SK-N-SH (cell line): Measurements from ENCODE around the gene CLEC16A. TPM values are rescaled to one million over a fixed set of nuclear protein-coding genes. Genes with fewer than 3 reads are reported as not detected.

Experiments used
- CTCF ChIA-PET: fragments of 300-600, 350-600 bp; formaldehyde crosslinking; extraction: SDS; loops from one replicate; lab custom pipeline; 2021; lab: Yijun Ruan, JAX
- POLR2A ChIA-PET: fragments of 350-600 bp; sonication (Branson Sonifier 250); formaldehyde crosslinking; extraction: SDS; loops from one replicate; lab custom pipeline; 2020; ENCODE audit warnings: antibody characterized with exemption, inconsistent platforms; lab: Yijun Ruan, JAX
- DNase-seq: peaks from one replicate; pipeline ENCODE4 v3.0.0; 2012
- H2AFZ ChIP-seq: fragments of 200-600 bp; sonication (generic); 2 replicates; pipeline ENCODE4 v1.8.1; 2016; ENCODE audit warnings: antibody characterized with exemption, mild to moderate bottlenecking, low read depth
- H3F3A ChIP-seq: fragments of 200-600 bp; sonication (generic); replicated peaks from 2 replicates; pipeline ENCODE3; 2016; ENCODE audit warnings: antibody characterized with exemption, mild to moderate bottlenecking; ENCODE audit not compliant: insufficient read depth
- H3K27ac ChIP-seq, 2 experiments: fragments of 200-500 bp in 1 of 2; fragments of 200-600 bp in 1 of 2; sonication (Bioruptor generic) in 1 of 2; sonication (generic), shearing (Covaris generic) in 1 of 2; 2 replicates each; pipeline versions ENCODE4 v1.5.1 to v1.6.1; 2014 to 2016; ENCODE audit warnings: low read depth in 2 of 2, inconsistent platforms in 1 of 2, low read length in 1 of 2, mild to moderate bottlenecking in 1 of 2, mixed read lengths in 1 of 2
- H3K27me3 ChIP-seq: fragments of 200-600 bp; sonication (generic), shearing (Covaris generic); 2 replicates; pipeline ENCODE4 v1.6.1; 2016; ENCODE audit warnings: mixed run types; ENCODE audit not compliant: insufficient read depth
- H3K36me3 ChIP-seq, 2 experiments: fragments of 200-500 bp in 1 of 2; fragments of 200-600 bp in 1 of 2; sonication (Bioruptor generic) in 1 of 2; sonication (generic) in 1 of 2; replicated peaks in 1 of 2; 2 replicates each; pipeline versions ENCODE3 to v1.5.1; 2014 to 2016; ENCODE audit warnings: low read length in 1 of 2, mild to moderate bottlenecking in 1 of 2; ENCODE audit not compliant: insufficient read depth in 2 of 2, control insufficient read depth in 1 of 2
- H3K4me1 ChIP-seq, 2 experiments: fragments of 200-500 bp in 1 of 2; fragments of 200-600 bp in 1 of 2; sonication (Bioruptor generic) in 1 of 2; sonication (generic), shearing (Covaris generic) in 1 of 2; 2 replicates each; pipeline versions ENCODE4 v1.5.1 to v1.6.1; 2014 to 2016; ENCODE audit warnings: low read depth in 1 of 2, low read length in 1 of 2, mixed run types in 1 of 2; ENCODE audit not compliant: insufficient read depth in 2 of 2, control insufficient read depth in 1 of 2
- H3K4me2 ChIP-seq: fragments of 200-600 bp; sonication (generic), shearing (Covaris generic); 2 replicates; pipeline ENCODE4 v1.6.1; 2017; ENCODE audit warnings: mixed run types
- H3K4me3 ChIP-seq, 2 experiments: fragments of 200-500 bp in 1 of 2; fragments of 200-600 bp in 1 of 2; sonication (Bioruptor generic) in 1 of 2; sonication (generic), shearing (Covaris generic) in 1 of 2; 2 replicates each; pipeline versions ENCODE4 v1.5.1 to v1.8.1; 2014 to 2016; ENCODE audit warnings: low read depth in 2 of 2, inconsistent platforms in 1 of 2, low read length in 1 of 2, mild to moderate bottlenecking in 1 of 2, mixed read lengths in 1 of 2, moderate library complexity in 1 of 2
- H3K79me2 ChIP-seq: fragments of 200-600 bp; sonication (generic); 2 replicates; pipeline ENCODE4 v1.8.1; 2017; ENCODE audit warnings: mild to moderate bottlenecking; ENCODE audit not compliant: insufficient read depth
- H3K9ac ChIP-seq: fragments of 200-600 bp; sonication (generic); 2 replicates; pipeline ENCODE4 v1.6.1; 2017; ENCODE audit warnings: mixed run types
- H3K9me2 ChIP-seq: fragments of 200-600 bp; sonication (generic); 2 replicates; pipeline ENCODE4 v1.6.1; 2017; ENCODE audit warnings: mixed run types
- H3K9me3 ChIP-seq: fragments of 200-600 bp; sonication (generic); 2 replicates; pipeline ENCODE4 v1.6.1; 2017; ENCODE audit warnings: mixed run types, mild to moderate bottlenecking, moderate library complexity
- H4K20me1 ChIP-seq: fragments of 200-600 bp; sonication (generic); 2 replicates; pipeline ENCODE4 v1.6.1; 2017; ENCODE audit warnings: mild to moderate bottlenecking, mixed run types; ENCODE audit not compliant: insufficient read depth
- ELF1 ChIP-seq: IDR thresholded peaks from 2 replicates; pipeline ENCODE4 v1.4.0; 2012
- FOXJ3 ChIP-seq: sonication (generic); formaldehyde crosslinking; IDR thresholded peaks from 2 replicates; pipeline ENCODE4 v1.5.1; 2020; ENCODE audit warnings: mild to moderate bottlenecking, missing genetic modification reagents
- NRF1 ChIP-seq: IDR thresholded peaks from 2 replicates; pipeline ENCODE4 v1.6.1; 2012; ENCODE audit warnings: low read depth, mild to moderate bottlenecking, low read length
- RAD21 ChIP-seq: IDR thresholded peaks from 2 replicates; pipeline ENCODE4 v1.6.1; 2012; ENCODE audit warnings: mild to moderate bottlenecking, low read length
- RCOR1 ChIP-seq: fragments of 150-350 bp; IDR thresholded peaks from 2 replicates; pipeline ENCODE4 v1.6.1; 2017; ENCODE audit warnings: antibody characterized with exemption, low read length
- RFX5 ChIP-seq: IDR thresholded peaks from 2 replicates; pipeline ENCODE4 v1.6.1; 2012; ENCODE audit warnings: mild to moderate bottlenecking, improper control_type of control experiment, low read length
- SMC3 ChIP-seq: IDR thresholded peaks from 2 replicates; pipeline ENCODE4 v1.6.1; 2012; ENCODE audit warnings: low read depth, low read length, improper control_type of control experiment
- TAF1 ChIP-seq: IDR thresholded peaks from 2 replicates; pipeline ENCODE4 v1.6.1; 2012; ENCODE audit warnings: low read depth, mild to moderate bottlenecking, low read length, moderate library complexity, borderline replicate concordance
- TCF12 ChIP-seq: IDR thresholded peaks from 2 replicates; pipeline ENCODE4 v1.4.0; 2012
- USF1 ChIP-seq: IDR thresholded peaks from 2 replicates; pipeline ENCODE4 v1.4.0; 2012; ENCODE audit warnings: low read depth, borderline replicate concordance
- YY1 ChIP-seq: IDR thresholded peaks from 2 replicates; pipeline ENCODE4 v1.4.0; 2012; ENCODE audit warnings: low read depth, mild to moderate bottlenecking
- ZBTB33 ChIP-seq: IDR thresholded peaks from 2 replicates; pipeline ENCODE4 v1.4.0; 2012; ENCODE audit warnings: low read depth, borderline replicate concordance
- WGBS: methylation state at CpG from one replicate; pipeline ENCODE4 v1.1.6; 2017; ENCODE audit warnings: low lambda C conversion rate; 5-methylcytosine and 5-hydroxymethylcytosine counted together
- polyA plus RNA-seq, 3 experiments: library from polyadenylated mRNA; depleted of rRNA; stranded (reverse); fragments of >200 nt; gene quantifications; 2 replicates each; pipeline ENCODE4 v1.2.3, GENCODE V29; 2012
- TF ChIP-seq, protein P1 (sequence below): IDR thresholded peaks from 2 replicates; pipeline ENCODE4 v1.4.0; 2012; ENCODE audit warnings: low read depth
- TF ChIP-seq, protein P2 (sequence below): IDR thresholded peaks from 2 replicates; pipeline ENCODE4 v1.6.1; 2012; ENCODE audit warnings: mild to moderate bottlenecking, low read depth, low read length, moderate library complexity
- TF ChIP-seq, protein P3 (sequence below): fragments of 150-350 bp; IDR thresholded peaks from 2 replicates; pipeline ENCODE4 v1.6.1; 2016; ENCODE audit warnings: mild to moderate bottlenecking, low read depth, low read length

Gene CLEC16A
- polyA plus RNA-seq, 1 of the 3 experiments (the other 2 are of a cell fraction) = 13.7 TPM

GRCh38 chr16:10972819-10973464, 28.6 kb downstream of the CLEC16A start:
- H3K4me2 ChIP-seq = no peak overlapping the region
- no peak overlapping the region for H3K4me3 ChIP-seq
- no peaks in the 10 kb centered on the region for H3K79me2 ChIP-seq
- H3K9me3 ChIP-seq = no peaks in the 10 kb centered on the region
- no peaks in the 10 kb centered on the region for H4K20me1 ChIP-seq
- no peaks in the 10 kb centered on the region for H3K27me3 ChIP-seq
- no peak overlapping the region for H3K27ac ChIP-seq
- ChIA-PET POLR2A (interaction anchor here (2.1 kb wide), 1 partner anchor 283 kb away, joined by 9 read pairs; the partner anchor contains the start of gene SOCS1), CTCF (interaction anchor here (0.8 to 12.7 kb wide), 7 partner anchors 9 to 285 kb away, joined by 3 to 318 read pairs (median 4); partner anchors contain the start of genes CLEC16A and SOCS1)
- H3K9me2 ChIP-seq = no peaks in the 10 kb centered on the region
- H3K4me1 ChIP-seq = peaks cover 5 to 25% of the 10 kb centered on the region in 2 experiments; a peak in 3 of 4 replicates
- TF ChIP-seq, protein P1, sequence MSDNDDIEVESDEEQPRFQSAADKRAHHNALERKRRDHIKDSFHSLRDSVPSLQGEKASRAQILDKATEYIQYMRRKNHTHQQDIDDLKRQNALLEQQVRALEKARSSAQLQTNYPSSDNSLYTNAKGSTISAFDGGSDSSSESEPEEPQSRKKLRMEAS = no peak
- TF ChIP-seq, protein P2, sequence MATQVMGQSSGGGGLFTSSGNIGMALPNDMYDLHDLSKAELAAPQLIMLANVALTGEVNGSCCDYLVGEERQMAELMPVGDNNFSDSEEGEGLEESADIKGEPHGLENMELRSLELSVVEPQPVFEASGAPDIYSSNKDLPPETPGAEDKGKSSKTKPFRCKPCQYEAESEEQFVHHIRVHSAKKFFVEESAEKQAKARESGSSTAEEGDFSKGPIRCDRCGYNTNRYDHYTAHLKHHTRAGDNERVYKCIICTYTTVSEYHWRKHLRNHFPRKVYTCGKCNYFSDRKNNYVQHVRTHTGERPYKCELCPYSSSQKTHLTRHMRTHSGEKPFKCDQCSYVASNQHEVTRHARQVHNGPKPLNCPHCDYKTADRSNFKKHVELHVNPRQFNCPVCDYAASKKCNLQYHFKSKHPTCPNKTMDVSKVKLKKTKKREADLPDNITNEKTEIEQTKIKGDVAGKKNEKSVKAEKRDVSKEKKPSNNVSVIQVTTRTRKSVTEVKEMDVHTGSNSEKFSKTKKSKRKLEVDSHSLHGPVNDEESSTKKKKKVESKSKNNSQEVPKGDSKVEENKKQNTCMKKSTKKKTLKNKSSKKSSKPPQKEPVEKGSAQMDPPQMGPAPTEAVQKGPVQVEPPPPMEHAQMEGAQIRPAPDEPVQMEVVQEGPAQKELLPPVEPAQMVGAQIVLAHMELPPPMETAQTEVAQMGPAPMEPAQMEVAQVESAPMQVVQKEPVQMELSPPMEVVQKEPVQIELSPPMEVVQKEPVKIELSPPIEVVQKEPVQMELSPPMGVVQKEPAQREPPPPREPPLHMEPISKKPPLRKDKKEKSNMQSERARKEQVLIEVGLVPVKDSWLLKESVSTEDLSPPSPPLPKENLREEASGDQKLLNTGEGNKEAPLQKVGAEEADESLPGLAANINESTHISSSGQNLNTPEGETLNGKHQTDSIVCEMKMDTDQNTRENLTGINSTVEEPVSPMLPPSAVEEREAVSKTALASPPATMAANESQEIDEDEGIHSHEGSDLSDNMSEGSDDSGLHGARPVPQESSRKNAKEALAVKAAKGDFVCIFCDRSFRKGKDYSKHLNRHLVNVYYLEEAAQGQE = no peak
- TF ChIP-seq ZBTB33 = no peak
- TF ChIP-seq FOXJ3 (CRISPR knock-in tag) = no peak
- TF ChIP-seq NRF1 = no peak
- TF ChIP-seq ELF1 = no peak
- no peak for TF ChIP-seq TAF1
- TF ChIP-seq USF1 = no peak
- no peak for TF ChIP-seq RCOR1
- no peak for TF ChIP-seq TCF12
- TF ChIP-seq YY1 = no peak
- no peak for TF ChIP-seq RFX5
- TF ChIP-seq RAD21 = no peak
- TF ChIP-seq, protein P3, sequence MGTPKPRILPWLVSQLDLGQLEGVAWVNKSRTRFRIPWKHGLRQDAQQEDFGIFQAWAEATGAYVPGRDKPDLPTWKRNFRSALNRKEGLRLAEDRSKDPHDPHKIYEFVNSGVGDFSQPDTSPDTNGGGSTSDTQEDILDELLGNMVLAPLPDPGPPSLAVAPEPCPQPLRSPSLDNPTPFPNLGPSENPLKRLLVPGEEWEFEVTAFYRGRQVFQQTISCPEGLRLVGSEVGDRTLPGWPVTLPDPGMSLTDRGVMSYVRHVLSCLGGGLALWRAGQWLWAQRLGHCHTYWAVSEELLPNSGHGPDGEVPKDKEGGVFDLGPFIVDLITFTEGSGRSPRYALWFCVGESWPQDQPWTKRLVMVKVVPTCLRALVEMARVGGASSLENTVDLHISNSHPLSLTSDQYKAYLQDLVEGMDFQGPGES = no peak
- TF ChIP-seq SMC3 = no peak
- H3K9ac ChIP-seq = no peak overlapping the region
- H3K36me3 ChIP-seq = peaks cover 21 to 27% of the 10 kb centered on the region in 2 experiments
- 91% methylated on average over 12 of the region's 12 CpGs for WGBS
- peaks cover 12% of the 10 kb centered on the region for H3F3A ChIP-seq
- DNase-seq = no peak
- no peak overlapping the region for H2AFZ ChIP-seq
